ENCODE measurements around the gene PLEKHF1.

- TF ChIP-seq EZH2 (IDR thresholded peaks at IDR 0.05; ENCODE audit: insufficient read depth, poor library complexity, severe bottlenecking) (no peak), EZH2phosphoT487 (IDR thresholded peaks at IDR 0.05; ENCODE audit: insufficient read depth, low read depth) (no peak)
Measured at GRCh38 chr19:29628661-29629385, 36.4 kb upstream of the PLEKHF1 start.

Measured in GM23248 (cell line).